PC-9 (cell line): Measurements from ENCODE around the gene EVL.

ENCODE experiments used
- EZH2 ChIP-seq: fragments of 200-600 bp; sonication (generic); IDR thresholded peaks from 2 replicates; pipeline ENCODE4 v1.8.0; 2017; ENCODE audit warnings: antibody characterized with exemption, low read depth
- TF ChIP-seq, protein P1 (sequence below): fragments of 200-600 bp; sonication (generic); conservative IDR thresholded peaks from 2 replicates; pipeline ENCODE4 v1.6.1; 2017; ENCODE audit warnings: mixed run types, antibody characterized with exemption, mild to moderate bottlenecking, moderate library complexity

GRCh38 chr14:100119251-100119650 is 54.0 kb downstream of the EVL start:
- TF ChIP-seq, protein P1, sequence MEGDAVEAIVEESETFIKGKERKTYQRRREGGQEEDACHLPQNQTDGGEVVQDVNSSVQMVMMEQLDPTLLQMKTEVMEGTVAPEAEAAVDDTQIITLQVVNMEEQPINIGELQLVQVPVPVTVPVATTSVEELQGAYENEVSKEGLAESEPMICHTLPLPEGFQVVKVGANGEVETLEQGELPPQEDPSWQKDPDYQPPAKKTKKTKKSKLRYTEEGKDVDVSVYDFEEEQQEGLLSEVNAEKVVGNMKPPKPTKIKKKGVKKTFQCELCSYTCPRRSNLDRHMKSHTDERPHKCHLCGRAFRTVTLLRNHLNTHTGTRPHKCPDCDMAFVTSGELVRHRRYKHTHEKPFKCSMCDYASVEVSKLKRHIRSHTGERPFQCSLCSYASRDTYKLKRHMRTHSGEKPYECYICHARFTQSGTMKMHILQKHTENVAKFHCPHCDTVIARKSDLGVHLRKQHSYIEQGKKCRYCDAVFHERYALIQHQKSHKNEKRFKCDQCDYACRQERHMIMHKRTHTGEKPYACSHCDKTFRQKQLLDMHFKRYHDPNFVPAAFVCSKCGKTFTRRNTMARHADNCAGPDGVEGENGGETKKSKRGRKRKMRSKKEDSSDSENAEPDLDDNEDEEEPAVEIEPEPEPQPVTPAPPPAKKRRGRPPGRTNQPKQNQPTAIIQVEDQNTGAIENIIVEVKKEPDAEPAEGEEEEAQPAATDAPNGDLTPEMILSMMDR, result no peak
- no peak for TF ChIP-seq EZH2
